Epithelial cell of proximal tubule (primary cell): Measurements from ENCODE around the gene TRUB2. TPM values are rescaled to one million over a fixed set of nuclear protein-coding genes. Genes with fewer than 3 reads are reported as not detected.
"Not testable (repeated sequence)": the region's sequence is repeated elsewhere in the genome, so short reads cannot be mapped to it uniquely, and the experiment has no call there.

ENCODE experiments used
- DNase-seq: peaks from one replicate; pipeline ENCODE4 v3.0.0-alpha.2; 2011; ENCODE audit warnings: low read depth
- H3K4me3 ChIP-seq: 2 replicates; pipeline ENCODE4 v1.5.1; 2011; ENCODE audit warnings: low read depth, mild to moderate bottlenecking, low read length
- total RNA-seq: library from RNA; depleted of rRNA; stranded (reverse); fragments of >200 nt; gene quantifications from 2 replicates; pipeline ENCODE4 v1.2.3, GENCODE V29; 2015
- TF ChIP-seq, protein P1 (sequence below): conservative IDR thresholded peaks from 2 replicates; pipeline ENCODE4 v1.5.1; 2012; ENCODE audit warnings: low read depth, mild to moderate bottlenecking, low read length

TRUB2 gene
- total RNA-seq, 1 donor from 2014 or later, result 14.1 TPM

GRCh38 chr9:128340691-128341434, 18.6 kb upstream of the TRUB2 start:
- DNase-seq, result no peak
- peak overlapping the region; percentile 72 for H3K4me3 ChIP-seq
- TF ChIP-seq, protein P1, sequence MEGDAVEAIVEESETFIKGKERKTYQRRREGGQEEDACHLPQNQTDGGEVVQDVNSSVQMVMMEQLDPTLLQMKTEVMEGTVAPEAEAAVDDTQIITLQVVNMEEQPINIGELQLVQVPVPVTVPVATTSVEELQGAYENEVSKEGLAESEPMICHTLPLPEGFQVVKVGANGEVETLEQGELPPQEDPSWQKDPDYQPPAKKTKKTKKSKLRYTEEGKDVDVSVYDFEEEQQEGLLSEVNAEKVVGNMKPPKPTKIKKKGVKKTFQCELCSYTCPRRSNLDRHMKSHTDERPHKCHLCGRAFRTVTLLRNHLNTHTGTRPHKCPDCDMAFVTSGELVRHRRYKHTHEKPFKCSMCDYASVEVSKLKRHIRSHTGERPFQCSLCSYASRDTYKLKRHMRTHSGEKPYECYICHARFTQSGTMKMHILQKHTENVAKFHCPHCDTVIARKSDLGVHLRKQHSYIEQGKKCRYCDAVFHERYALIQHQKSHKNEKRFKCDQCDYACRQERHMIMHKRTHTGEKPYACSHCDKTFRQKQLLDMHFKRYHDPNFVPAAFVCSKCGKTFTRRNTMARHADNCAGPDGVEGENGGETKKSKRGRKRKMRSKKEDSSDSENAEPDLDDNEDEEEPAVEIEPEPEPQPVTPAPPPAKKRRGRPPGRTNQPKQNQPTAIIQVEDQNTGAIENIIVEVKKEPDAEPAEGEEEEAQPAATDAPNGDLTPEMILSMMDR, result no peak

DNA sequence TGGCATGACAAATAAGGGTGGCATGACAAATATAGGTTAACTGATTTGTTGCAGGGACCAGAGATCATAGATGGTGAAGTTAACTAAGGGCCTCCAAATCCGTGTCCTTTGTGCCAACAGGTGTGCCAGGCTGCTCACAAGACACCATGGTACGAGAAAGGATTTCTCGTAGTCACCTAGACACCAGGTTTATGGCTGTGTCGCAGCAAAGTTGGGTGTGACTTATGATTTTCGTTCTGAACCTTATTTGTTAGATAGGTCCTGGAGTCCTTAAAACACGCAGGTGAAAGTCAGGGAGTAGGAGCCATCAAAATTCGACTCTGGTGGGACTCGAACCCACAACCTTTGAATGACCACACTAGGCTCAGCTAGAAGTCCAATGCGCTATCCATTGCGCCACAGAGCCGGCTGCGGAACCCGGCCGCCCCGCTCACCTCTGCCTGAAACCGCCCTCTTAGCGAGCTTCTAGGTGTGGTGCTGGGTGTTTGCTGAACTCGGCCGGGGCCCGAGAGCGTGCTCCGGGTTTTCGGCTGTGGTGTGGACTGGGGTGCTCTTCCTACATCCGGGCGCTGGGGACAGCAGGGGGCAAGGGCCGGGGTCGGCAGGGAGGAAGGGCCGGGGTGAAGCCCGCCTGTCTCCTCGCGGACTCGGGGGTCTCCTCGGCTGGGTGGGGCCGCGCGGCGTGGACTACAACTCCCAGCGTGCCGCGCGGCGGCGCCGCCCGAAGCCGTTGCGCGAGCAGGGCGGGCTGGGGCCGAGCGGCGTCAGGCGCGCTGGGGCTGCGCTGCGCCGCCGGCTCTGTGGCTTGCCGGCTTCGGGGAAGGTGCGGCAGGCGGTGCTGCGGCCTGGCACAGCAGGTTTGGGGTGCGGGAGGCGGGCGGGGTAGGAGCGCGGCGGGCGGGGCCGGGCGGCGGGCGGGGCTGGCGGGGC, 17.8 kb upstream of the TRUB2 start, which contains the start of gene SLC27A4:
TSS of gene SLC27A4 (plus strand) at position 767 of the 930 bp plus-strand sequence. CDS start 2,606 bp downstream, outside the sequence.
- H3K4me3 ChIP-seq, result peak within 1 kb of the TSS; percentile 72
- DNase-seq, result peak; percentile 25
- TF ChIP-seq, protein P1, result no peak

DNA sequence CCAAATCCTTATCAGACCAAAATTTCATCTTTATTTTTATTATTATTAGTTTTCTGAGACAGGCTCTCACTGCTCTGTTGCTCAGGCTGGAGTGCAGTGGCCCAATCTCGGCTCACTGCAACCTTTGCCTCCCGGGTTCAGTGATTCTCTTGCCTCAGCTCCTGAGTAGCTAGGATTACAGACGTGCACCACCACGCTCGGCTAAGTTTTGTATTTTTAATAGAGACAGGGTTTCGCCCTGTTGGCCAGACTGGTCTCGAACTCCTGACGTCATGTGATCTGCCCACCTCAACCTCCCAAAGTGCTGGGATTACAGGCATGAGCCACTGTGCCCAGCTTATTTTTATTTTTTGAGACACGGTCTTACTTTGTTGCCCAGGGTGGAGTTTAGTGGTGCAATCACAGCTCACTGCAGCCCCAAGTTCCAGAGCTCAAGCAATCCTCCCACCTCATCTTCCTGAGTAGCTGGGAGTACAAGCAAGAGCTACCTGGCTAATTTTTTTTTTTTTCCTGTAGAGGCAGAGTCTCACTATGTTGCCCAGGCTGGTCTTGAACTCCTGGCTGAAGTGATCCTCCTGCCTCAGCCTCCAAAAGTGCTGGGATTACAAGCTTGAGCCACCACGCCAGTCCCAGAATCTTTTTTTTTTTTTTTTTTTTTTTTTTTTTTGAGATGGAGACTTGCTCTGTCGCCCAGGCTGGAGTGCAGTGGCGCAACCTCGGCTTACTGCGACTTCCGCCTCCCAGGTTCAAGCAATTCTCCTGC, 16.8 kb upstream of the TRUB2 start:
- H3K4me3 ChIP-seq, result not testable (repeated sequence)
- DNase-seq, result peak; percentile 36

DNA sequence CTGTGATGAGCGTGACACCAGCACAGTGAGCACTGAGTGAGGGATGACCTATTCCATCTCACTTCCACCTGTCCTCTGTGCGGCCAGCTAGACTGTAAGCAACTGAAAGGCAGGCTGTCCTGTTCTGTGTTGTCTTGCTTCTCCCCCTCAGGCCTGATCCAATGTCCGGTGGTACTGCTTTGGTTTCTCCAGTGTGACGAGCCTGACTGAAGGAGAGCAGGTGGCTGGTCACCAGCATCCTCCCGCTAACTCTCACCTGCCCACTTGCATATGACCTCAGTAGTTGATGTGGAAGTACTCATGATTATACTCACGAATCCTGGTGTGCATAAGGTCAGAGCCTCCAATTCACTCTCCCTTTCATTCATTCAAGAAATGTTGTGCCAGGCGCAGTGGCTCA, 15.7 kb upstream of the TRUB2 start:
- no peak for DNase-seq
- no peak overlapping the region for H3K4me3 ChIP-seq
- TF ChIP-seq, protein P1, result no peak

DNA sequence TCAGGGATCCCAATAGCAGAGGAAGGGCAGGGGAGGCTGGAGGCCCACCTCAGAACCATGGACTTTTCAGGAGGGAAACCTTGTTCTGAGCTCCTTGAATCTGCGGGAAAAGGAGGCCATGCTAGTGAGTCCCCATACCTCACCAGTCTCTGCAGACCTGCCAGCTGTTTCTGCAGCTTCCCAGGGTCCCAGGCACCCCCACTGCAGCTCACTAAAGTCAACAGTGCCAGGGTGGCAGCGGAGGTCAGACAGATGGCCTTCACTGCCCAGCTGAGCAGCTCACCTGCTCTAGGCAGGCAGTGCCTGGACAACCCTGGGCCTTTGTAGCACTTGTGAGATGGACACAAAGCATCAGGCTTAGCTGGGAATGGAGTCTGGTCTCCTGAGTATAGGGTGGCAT, 13.7 kb upstream of the TRUB2 start:
- TF ChIP-seq, protein P1, result no peak
- no peak for DNase-seq
- no peak overlapping the region for H3K4me3 ChIP-seq

- TF ChIP-seq, protein P1, result no peak
- H3K4me3 ChIP-seq, result no peak overlapping the region
- no peak for DNase-seq
These were observed 12.9 kb upstream of the TRUB2 start for GRCh38 chr9:128335161-128335560.

- DNase-seq, result no peak
- TF ChIP-seq, protein P1, result no peak
- no peak overlapping the region for H3K4me3 ChIP-seq
These were observed 11.2 kb upstream of the TRUB2 start for GRCh38 chr9:128333451-128333869.
